T-cell (primary cell): ENCODE results near the gene LGALS7B. TPM values are rescaled to one million over a fixed set of nuclear protein-coding genes. Genes with fewer than 3 reads are reported as not detected.
A peak's percentile ranks its signal among the peaks of the same experiment; 100 is the strongest.
"Not testable (repeated sequence)": the region's sequence is repeated elsewhere in the genome, so short reads cannot be mapped to it uniquely, and the experiment has no call there.

Experiments
- ATAC-seq, 4 experiments: fragments of 200-7000 bp in 3 of 4; fragments of 150-1000 bp in 1 of 4; cut with Tn5 transposase; replicated peaks in 1 of 4; 1 replicate in 3 of 4; 2 replicates in 1 of 4; pipeline ENCODE4 v1.10.0; 2021; ENCODE audit warnings: moderate library complexity in 3 of 4, mild to moderate bottlenecking in 2 of 4, moderate number of reproducible peaks in 1 of 4
- CTCF ChIA-PET, 2 donors: fragments of 300-600 bp; sonication (Branson Sonifier 250); formaldehyde crosslinking; loops; one replicate each; lab custom pipeline; 2022; ENCODE audit warnings: antibody characterized with exemption in 2 of 2; lab: Charles Lee
- POLR2A ChIA-PET, 2 donors: fragments of 300-600 bp; sonication (Branson Sonifier 250); formaldehyde crosslinking; loops; one replicate each; lab custom pipeline; 2022; ENCODE audit warnings: antibody characterized with exemption in 2 of 2; lab: Charles Lee
- DNase-seq, 35 experiments: peaks; one replicate each; pipeline versions ENCODE4 v3.0.0 to v3.0.0-alpha.2; 2013 to 2023
- H3K27ac ChIP-seq: one replicate; pipeline ENCODE4 v1.5.1; 2013; ENCODE audit warnings: low read length
- H3K27me3 ChIP-seq, 2 experiments: replicated peaks in 1 of 2; 1 replicate in 1 of 2; 2 replicates in 1 of 2; pipeline versions ENCODE4 v1.6.1 to v1.7.0; 2013; ENCODE audit warnings: low read length in 1 of 2, mixed read lengths in 1 of 2; ENCODE audit not compliant: control insufficient read depth in 2 of 2, insufficient read depth in 2 of 2; ENCODE audit errors: extremely low read depth in 1 of 2
- H3K36me3 ChIP-seq, 2 donors: 1 replicate in 1 of 2; 2 replicates in 1 of 2; pipeline versions ENCODE4 v1.6.1 to v1.7.0; 2013; ENCODE audit warnings: low read length in 1 of 2; ENCODE audit not compliant: control insufficient read depth in 2 of 2, insufficient read depth in 1 of 2; ENCODE audit errors: extremely low read depth in 1 of 2
- H3K4me1 ChIP-seq, 2 experiments: 1 replicate in 1 of 2; 2 replicates in 1 of 2; pipeline versions ENCODE4 v1.6.1 to v1.7.0; 2013; ENCODE audit warnings: low read length in 2 of 2, mixed read lengths in 1 of 2; ENCODE audit not compliant: insufficient read depth in 2 of 2, control insufficient read depth in 1 of 2; ENCODE audit errors: extremely low read depth in 1 of 2
- H3K4me3 ChIP-seq, 2 donors: 1 replicate in 1 of 2; 2 replicates in 1 of 2; pipeline versions ENCODE4 v1.5.1 to v1.7.0; 2013; ENCODE audit warnings: mild to moderate bottlenecking in 2 of 2, low read length in 1 of 2, moderate library complexity in 1 of 2; ENCODE audit not compliant: control insufficient read depth in 1 of 2; ENCODE audit errors: extremely low read depth in 1 of 2
- H3K9me3 ChIP-seq: 2 replicates; pipeline ENCODE4 v1.7.0; 2013
- H3K27ac Mint-ChIP-seq, 2 donors: one replicate each; pipeline ENCODE4 v1.8.0; 2020 to 2021; ENCODE audit warnings: mild to moderate bottlenecking in 2 of 2, mixed read lengths in 2 of 2
- H3K27me3 Mint-ChIP-seq, 2 donors: one replicate each; pipeline ENCODE4 v1.8.0; 2021 to 2022; ENCODE audit warnings: mixed read lengths in 2 of 2
- H3K36me3 Mint-ChIP-seq: one replicate; pipeline ENCODE4 v1.8.0; 2021; ENCODE audit warnings: mixed read lengths
- H3K4me1 Mint-ChIP-seq, 3 donors: one replicate each; pipeline ENCODE4 v1.8.0; 2020 to 2022; ENCODE audit warnings: mixed read lengths in 3 of 3, mild to moderate bottlenecking in 1 of 3
- H3K4me3 Mint-ChIP-seq, 3 donors: one replicate each; pipeline ENCODE4 v1.8.0; 2020 to 2022; ENCODE audit warnings: mild to moderate bottlenecking in 3 of 3, mixed read lengths in 3 of 3, moderate library complexity in 3 of 3
- H3K9me3 Mint-ChIP-seq, 3 donors: one replicate each; pipeline ENCODE4 v1.8.0; 2020 to 2022; ENCODE audit warnings: mixed read lengths in 3 of 3
- WGBS: methylation state at CpG from one replicate; pipeline ENCODE4 v1.1.5; 2013; ENCODE audit warnings: missing lambda C conversion rate; ENCODE audit not compliant: insufficient coverage; 5-methylcytosine and 5-hydroxymethylcytosine counted together
- total RNA-seq, 35 experiments: library from RNA in 6 of 35; stranded (reverse) in 6 of 35; fragments of 120-200 nt in 1 of 35; gene quantifications; one replicate each; pipeline versions ENCODE4 v1.2.1 to v1.2.4 and lab custom pipeline; 2013 to 2026

Gene LGALS7B
- total RNA-seq, 5 donors from 2014 or later (not counting 1 experiment from before 2014, with no cell fraction given), result not detected

DNA sequence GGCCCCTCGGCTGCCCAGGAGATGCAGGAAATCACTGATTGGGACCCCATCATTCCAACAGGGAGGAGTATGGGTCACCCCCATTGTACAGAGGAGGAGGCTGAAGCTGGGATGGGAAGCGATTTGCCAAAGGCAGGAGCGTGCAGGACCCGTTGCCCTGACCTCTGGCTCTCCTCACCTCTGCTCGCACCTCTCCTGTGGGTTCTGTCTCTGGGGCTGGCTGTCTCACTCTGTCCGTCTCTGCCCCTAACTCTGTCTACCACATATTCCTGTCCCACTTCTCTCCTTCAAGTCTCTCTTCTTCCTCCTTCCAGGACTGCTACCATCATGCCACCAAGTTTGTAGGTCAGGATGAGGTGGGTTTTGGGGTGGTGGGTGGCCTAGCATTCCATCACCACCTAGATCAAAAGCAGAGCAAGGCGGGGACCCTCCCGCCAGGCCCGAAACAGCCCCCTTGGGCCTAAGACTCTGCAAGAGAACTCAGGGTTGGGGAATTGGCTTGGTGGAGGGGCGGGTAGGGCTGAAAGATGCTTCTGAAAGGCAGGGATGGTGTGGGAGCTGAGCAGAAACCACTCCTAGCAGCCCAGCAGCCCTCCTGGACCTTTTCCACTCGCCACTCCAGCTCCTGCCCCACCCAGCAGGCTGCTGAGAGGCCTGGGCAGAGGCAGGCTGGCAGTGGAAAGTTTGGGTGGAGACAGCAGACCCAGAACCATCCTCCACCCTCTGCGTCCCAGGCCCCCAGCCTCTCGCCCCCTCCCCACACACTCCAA lies 14.6 kb upstream of the LGALS7B start:
- H3K36me3 Mint-ChIP-seq, result no peaks in the 10 kb centered on the region
- no peak overlapping the region for H3K4me3 Mint-ChIP-seq
- POLR2A ChIA-PET, result no interaction called here

DNA sequence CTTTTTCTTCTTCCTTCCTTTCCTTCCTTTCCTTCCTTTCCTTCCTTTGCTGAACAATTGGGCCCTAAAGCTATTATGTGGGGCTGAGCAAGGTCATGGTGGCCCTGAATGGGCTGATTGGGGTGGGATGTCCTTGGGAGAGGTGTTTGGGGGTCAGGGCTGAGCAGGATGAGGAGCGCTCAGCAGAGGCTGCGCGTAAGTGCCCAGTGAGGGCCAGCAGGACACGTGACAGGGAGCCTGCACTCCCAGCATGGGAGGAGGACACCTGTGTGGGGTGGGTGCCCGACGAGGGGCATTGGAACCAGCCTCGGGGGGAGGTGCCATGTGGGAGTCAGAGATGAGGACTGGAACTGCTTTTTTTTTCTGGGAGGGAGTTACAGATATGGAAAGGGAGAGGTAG lies 10.3 kb upstream of the LGALS7B start:
- DNase-seq (no peak), ATAC-seq (no peak)
- H3K27me3 ChIP-seq, result peaks cover 0 to 15% of the 10 kb centered on the region in 2 experiments
- no peak overlapping the region for H3K27ac ChIP-seq
- H3K4me3 ChIP-seq, result no peak overlapping the region
- CTCF ChIA-PET, result interaction anchor here in 1 of 2 donors (0.6 kb wide), 1 partner anchor 863 kb away, joined by 7 read pairs; no protein-coding TSS in a partner anchor
- Mint-ChIP-seq H3K27me3 (no peaks in the 10 kb centered on the region), H3K4me1 (no peaks in the 10 kb centered on the region), H3K9me3 (no peaks in the 10 kb centered on the region), H3K4me3 (no peak overlapping the region), H3K27ac (no peak overlapping the region), H3K36me3 (no peaks in the 10 kb centered on the region)
- POLR2A ChIA-PET, result interaction anchor here in 1 of 2 donors (0.6 kb wide), 1 partner anchor 752 kb away, joined by 4 read pairs; no protein-coding TSS in a partner anchor
- H3K9me3 ChIP-seq, result no peaks in the 10 kb centered on the region
- WGBS, result 83% methylated on average over 7 of the region's 7 CpGs
- no peaks in the 10 kb centered on the region for H3K36me3 ChIP-seq
- H3K4me1 ChIP-seq, result no peaks in the 10 kb centered on the region

More for the DNA sequence above, 14.6 kb upstream of the LGALS7B start:
- CTCF ChIA-PET, result no interaction called here
- no peaks in the 10 kb centered on the region for H3K9me3 Mint-ChIP-seq
- Histone ChIP-seq H3K4me1 (peaks cover 0 to 9% of the 10 kb centered on the region in 2 experiments), H3K36me3 (no peaks in the 10 kb centered on the region), H3K27ac (no peak overlapping the region), H3K4me3 (no peak overlapping the region), H3K27me3 (peaks cover 0 to 8% of the 10 kb centered on the region in 2 experiments), H3K9me3 (no peaks in the 10 kb centered on the region)
- WGBS, result 79% methylated on average over 4 of the region's 13 CpGs
- DNase-seq, result no peak
- ATAC-seq, result no peak
- H3K4me1 Mint-ChIP-seq, result peaks cover 3% of the 10 kb centered on the region in 3 donors
- peak overlapping the region in 1 of 2 donors; percentile 23 for H3K27ac Mint-ChIP-seq
- no peaks in the 10 kb centered on the region for H3K27me3 Mint-ChIP-seq

DNA sequence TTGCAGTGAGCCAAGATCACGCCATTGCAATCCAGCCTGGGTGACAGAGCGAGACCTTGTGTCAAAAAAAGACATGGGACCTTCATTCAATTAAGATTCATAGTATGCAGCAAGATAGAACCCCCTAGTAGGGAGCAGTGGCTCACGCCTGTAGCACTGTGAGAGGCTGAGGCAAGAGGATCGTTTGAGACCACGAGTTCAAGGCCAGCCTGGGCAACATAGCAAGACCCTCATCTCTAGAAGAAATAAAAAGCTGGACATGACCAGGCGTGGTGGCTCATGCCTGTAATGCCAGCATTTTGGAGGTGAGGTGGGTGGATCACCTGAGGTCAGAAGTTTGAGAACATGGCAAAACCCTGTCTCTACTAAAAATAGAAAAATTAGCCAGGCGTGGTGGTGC lies 8.6 kb upstream of the LGALS7B start:
- Mint-ChIP-seq H3K27me3 (no peaks in the 10 kb centered on the region), H3K27ac (no peak overlapping the region), H3K9me3 (no peaks in the 10 kb centered on the region), H3K4me3 (no peak overlapping the region), H3K36me3 (no peaks in the 10 kb centered on the region), H3K4me1 (no peaks in the 10 kb centered on the region)
- CTCF ChIA-PET, result no interaction called here
- no peaks in the 10 kb centered on the region for H3K36me3 ChIP-seq
- H3K9me3 ChIP-seq, result no peaks in the 10 kb centered on the region
- H3K27ac ChIP-seq, result no peak overlapping the region
- no peaks in the 10 kb centered on the region for H3K4me1 ChIP-seq
- DNase-seq (no peak), ATAC-seq (no peak)
- POLR2A ChIA-PET, result no interaction called here
- no peak overlapping the region for H3K4me3 ChIP-seq
- peaks cover 0 to 15% of the 10 kb centered on the region in 2 experiments for H3K27me3 ChIP-seq
- 82% methylated on average over 4 of the region's 7 CpGs for WGBS

DNA sequence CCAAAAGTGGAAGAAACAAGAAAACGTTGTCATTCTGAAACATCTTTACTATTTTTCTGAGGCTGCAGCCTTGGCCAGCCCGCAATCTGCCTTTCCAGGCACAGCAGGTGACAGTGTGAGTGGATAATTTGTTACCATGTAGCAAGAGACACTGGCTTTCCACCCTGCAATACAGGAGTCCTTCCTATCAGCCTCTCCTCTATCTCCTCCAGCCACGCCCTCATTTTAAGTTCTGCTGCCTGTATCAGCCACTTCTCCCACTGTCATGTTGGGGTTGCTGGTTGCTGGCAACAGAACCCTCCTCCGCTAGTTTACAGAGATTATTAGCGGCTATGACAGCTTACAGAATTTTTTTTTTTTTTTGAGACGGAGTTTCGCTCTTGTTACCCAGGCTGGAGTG lies 7.9 kb upstream of the LGALS7B start:
- no peaks in the 10 kb centered on the region for H3K9me3 ChIP-seq
- H3K4me3 ChIP-seq, result no peak overlapping the region
- no peak overlapping the region for H3K27ac ChIP-seq
- H3K27me3 Mint-ChIP-seq, result no peaks in the 10 kb centered on the region
- H3K4me3 Mint-ChIP-seq, result no peak overlapping the region
- CTCF ChIA-PET, result interaction anchor here in 1 of 2 donors (0.7 kb wide), 1 partner anchor 33 kb away, joined by 3 read pairs; no protein-coding TSS in a partner anchor
- H3K27me3 ChIP-seq, result peaks cover 0 to 15% of the 10 kb centered on the region in 2 experiments
- H3K4me1 Mint-ChIP-seq, result no peaks in the 10 kb centered on the region
- ATAC-seq, result no peak
- POLR2A ChIA-PET, result no interaction called here
- H3K9me3 Mint-ChIP-seq, result no peaks in the 10 kb centered on the region
- no peak overlapping the region for H3K27ac Mint-ChIP-seq
- H3K36me3 Mint-ChIP-seq, result no peaks in the 10 kb centered on the region
- no CpG with 5 or more reads among the region's 7 CpGs for WGBS
- H3K36me3 ChIP-seq, result no peaks in the 10 kb centered on the region
- no peaks in the 10 kb centered on the region for H3K4me1 ChIP-seq
- DNase-seq, result no peak

DNA sequence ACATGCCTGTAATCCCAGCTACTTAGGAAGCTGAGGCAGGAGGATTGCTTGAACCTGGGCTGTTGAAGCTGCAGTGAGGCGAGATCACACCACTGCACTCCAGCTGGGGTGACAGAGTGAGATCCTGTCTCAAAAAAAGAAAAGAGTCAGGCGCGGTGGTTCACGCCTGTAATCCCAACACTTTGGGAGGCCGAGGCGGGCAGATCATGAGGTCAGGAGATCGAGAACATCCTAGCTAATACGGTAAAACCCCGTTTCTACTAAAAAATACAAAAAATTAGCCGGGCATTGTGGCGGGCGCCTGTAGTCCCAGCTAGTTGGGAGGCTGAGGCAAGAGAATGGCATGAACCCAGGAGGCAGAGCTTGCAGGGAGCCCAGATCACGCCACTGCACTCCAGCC lies 6.8 kb upstream of the LGALS7B start:
- H3K36me3 ChIP-seq, H3K36me3 Mint-ChIP-seq, ATAC-seq, H3K4me3 ChIP-seq, H3K27ac Mint-ChIP-seq, DNase-seq, H3K9me3 ChIP-seq, H3K9me3 Mint-ChIP-seq, H3K4me1 ChIP-seq, H3K4me3 Mint-ChIP-seq, H3K27me3 Mint-ChIP-seq, H3K4me1 Mint-ChIP-seq, H3K27ac ChIP-seq: not testable (repeated sequence)
- ChIA-PET POLR2A (interaction anchor here in 1 of 2 donors (0.6 kb wide), 1 partner anchor 47 kb away, joined by 5 read pairs; no protein-coding TSS in a partner anchor), CTCF (interaction anchor here in 1 of 2 donors (0.6 kb wide), 2 partner anchors 52 to 790 kb away, joined by 3 to 5 read pairs; no protein-coding TSS in a partner anchor)
- WGBS, result 90% methylated on average over 2 of the region's 13 CpGs
- peaks cover 0 to 13% of the 10 kb centered on the region in 2 experiments for H3K27me3 ChIP-seq

DNA sequence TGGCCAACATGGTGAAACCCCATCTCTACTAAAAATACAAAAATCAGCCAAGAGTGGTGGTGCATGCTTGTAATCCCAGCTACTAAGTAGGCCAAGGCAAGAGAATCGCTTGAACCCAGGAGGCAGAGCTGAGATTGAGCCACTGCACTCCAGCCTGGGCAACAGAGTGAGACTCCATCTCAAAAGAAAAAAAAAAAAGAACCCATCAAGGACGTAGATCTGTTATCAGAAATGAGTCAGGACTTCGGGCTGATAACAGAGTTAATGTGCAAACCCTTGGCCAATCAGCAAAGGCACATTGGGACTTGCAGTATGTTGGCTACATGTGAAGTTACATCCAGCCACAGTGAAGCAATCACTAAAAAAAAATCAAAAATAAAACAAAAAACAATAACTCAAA lies 4.8 kb upstream of the LGALS7B start:
- ChIA-PET CTCF (no interaction called here), POLR2A (no interaction called here)
- 80% methylated on average over 1 of the region's 3 CpGs for WGBS
- Mint-ChIP-seq H3K27me3 (no peaks in the 10 kb centered on the region), H3K9me3 (no peaks in the 10 kb centered on the region), H3K4me3 (no peak overlapping the region), H3K27ac (no peak overlapping the region), H3K36me3 (no peaks in the 10 kb centered on the region), H3K4me1 (no peaks in the 10 kb centered on the region)
- Histone ChIP-seq H3K4me3 (no peak overlapping the region), H3K36me3 (no peaks in the 10 kb centered on the region), H3K27me3 (peaks cover 0 to 8% of the 10 kb centered on the region in 2 experiments), H3K27ac (no peak overlapping the region), H3K4me1 (no peaks in the 10 kb centered on the region), H3K9me3 (no peaks in the 10 kb centered on the region)
- ATAC-seq, result no peak
- DNase-seq, result no peak
